GM21526 (cell line): Measurements from ENCODE around the gene CHD9.

Experiments
- ATAC-seq: cut with Tn5 transposase; IDR thresholded peaks from one replicate; pipeline ENCODE4 v1.9.1; 2021; ENCODE audit warnings: moderate library complexity; ENCODE audit not compliant: unreplicated experiment, low FRiP score

CHD9 gene

DNA sequence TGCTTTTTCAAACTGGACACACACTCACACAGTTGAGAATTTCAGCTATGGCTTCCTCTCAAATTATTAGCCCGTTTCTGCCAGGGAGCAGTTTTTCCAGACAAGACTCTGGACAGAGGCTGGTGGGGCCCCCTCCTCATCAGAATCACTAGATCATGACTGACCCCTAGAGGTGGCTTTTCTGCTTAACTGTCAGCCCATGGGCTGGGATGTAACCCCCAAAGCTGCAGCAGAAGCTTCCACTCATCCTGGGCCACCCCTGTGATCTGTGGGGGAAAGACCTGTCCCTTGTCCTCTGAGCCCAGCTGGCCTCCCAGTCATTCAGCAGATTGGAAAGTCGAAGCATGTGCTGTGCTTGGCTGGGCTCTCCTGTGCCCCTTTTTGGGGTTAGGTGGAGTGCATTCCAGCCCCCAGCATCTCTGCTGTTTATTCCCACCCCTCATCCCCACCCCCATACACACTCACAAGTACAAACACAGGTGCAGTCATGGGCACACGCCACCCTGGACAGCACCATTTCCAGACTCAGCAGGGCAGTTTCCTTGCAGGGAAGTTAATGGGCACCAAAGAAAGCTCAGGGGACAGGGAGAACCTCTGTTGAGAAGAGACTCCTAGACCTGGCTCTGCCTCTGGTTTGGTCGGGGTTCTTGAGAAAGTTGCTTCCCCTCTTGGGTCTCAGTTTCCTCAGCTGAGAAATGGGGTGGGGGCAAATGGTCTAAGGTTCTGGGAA, 301.9 kb downstream of the CHD9 start:
- no peak for ATAC-seq

DNA sequence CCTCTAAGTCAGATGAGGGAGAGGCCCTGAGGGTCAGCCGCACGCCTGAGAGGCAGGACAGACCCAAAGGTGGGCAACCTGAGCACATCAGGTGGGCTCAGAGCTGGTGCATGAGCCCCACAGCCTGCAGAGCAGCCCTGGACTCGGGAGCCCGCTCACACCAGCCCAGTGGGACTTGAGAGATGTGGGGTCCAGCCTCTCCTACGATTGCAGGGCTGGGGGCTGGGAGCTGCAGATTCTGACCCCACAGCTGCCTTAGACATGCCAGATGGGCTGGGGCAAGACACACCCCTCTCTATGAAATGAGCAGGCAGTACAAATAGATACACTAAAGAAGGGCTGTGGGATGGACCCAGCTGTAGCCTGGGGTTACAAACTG, 302.4 kb downstream of the CHD9 start:
- no peak for ATAC-seq

DNA sequence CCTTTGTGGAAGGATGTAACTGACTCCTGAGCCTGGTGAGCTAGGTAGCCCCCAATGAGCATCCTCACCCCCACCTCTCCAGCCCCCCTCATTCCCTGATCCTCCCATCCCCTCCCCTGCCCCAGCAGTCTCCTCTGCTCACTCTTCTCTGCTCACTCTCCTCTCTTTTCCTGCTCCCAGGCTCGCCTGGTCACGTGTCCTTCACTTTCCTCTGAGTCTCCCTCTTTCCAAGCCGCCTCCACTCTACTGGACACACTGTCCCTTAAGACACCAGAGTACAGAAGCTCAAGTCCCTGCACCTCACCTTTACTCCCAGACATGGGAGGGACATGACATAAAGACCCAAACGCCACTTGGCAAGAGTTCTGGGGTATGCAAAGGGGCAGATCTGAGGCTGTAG, 303.2 kb downstream of the CHD9 start:
- ATAC-seq: no peak

DNA sequence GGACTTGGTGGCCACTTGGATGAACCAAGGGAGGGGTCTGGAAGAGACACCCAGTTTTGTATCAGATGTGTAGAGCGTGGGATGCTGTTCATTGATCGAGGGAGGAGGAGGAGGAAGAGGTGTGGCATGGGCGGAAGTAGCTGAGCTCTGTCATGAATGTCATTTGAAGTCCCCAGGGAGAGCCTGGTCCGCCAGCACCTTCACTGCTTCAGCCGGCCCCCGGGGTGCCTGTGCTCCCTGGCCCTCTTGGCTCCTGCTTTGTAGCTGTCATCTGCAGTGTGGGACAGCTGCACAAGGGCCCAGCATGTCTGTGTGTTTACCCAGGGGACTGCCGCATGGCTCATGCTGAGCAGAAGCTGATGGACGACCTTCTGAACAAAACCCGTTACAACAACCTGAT, 304.1 kb downstream of the CHD9 start:
- ATAC-seq: no peak

DNA sequence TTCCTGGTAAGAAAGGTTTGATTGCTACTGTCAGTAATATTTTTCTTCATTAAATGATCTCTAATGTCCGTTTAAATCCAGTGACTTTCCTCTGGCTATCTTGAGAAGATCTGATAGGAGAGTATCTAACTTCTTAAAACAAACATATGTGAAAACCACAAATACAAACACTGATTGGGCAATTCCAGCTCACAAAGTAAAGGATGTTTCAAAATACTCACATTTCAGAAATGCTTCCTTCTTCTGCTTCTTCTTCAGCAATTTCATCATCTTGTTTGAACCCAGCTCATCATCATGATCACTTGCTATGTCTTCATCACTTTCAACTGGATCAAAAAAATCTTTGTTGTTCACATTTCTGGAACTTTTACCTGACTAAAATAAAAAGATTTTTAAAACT, 315.1 kb downstream of the CHD9 start:
- ATAC-seq: no peak

DNA sequence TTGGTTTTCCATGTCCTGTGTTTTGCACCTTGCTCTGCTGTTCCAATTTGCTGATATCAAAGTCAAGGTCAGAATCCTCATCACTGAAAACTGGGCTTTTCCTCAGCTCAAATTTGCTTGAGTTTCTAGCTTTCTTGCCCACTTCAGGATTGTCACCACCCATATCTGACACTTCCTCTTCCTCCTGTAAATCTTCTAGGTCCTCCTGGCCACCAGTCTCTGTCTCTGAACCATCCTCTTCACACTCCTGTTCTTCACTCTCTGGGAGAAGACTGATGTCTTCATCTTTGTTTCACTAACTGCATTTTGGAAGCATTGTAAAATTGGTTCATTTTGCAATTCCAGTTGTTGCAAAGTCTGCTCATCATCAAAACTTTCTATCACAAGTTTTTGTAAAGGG, 316.0 kb downstream of the CHD9 start:
- ATAC-seq: no peak

DNA sequence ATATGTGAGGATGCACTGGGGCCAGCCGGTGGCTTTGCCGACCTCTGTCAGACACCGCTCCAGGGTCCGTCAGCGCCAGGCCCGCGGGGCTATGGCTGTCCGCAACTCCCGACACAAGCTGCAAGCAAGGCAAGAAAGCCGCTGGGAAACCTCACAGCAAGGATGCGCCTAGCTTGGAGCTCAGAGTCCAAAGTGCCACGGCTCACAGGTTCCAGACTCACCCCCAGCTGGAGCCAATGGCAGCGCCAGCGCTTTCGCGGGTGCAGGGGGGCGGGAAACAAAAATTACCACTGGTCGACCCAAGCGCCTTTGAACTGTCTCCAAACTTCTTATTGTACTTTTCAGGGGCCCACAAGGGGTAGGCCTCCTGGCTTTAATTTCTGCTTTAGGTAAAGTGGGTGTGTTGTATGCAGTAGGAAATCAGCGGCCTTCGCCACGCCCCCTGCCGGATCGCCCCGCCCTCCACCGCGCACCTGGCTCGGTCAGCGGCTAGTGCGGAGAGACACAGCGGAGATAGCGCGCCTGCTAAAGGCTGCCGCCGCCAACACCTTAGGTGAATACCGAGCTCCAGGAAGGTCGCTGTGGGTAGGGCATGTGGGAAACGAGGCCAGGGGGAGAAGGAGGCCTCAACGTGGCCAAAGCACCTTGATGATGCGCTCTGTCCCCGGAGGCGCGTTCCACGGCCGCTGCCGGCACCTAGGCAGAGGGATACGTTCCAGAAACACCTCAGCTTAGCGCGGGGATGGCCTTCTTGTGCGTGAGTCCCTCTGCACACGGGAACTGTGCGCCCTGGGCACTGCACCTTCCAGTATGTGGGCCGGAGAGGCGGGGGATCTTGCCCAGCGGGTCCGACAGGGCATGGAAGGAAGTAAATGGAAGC, 318.4 kb downstream of the CHD9 start:
- peak; percentile 71 for ATAC-seq

DNA sequence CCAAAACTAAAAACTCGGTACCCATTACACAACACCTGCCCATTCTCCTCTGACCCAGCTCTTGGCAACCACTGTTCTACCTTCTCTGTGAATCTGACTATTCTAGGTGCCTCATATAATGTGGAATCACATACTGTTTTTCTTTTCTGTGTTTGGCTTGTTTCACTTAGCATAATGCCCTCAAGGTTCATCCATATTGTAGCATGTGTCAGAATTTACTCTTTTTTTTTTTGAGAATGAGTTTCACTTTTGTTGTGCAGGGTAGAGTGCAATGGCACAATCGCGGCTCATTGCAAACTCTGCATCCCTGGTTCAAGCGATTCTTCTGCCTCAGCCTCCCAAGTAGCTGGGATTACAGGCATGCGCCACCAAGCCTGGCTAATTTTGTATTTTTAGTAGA, 320.0 kb downstream of the CHD9 start:
- ATAC-seq: no peak

DNA sequence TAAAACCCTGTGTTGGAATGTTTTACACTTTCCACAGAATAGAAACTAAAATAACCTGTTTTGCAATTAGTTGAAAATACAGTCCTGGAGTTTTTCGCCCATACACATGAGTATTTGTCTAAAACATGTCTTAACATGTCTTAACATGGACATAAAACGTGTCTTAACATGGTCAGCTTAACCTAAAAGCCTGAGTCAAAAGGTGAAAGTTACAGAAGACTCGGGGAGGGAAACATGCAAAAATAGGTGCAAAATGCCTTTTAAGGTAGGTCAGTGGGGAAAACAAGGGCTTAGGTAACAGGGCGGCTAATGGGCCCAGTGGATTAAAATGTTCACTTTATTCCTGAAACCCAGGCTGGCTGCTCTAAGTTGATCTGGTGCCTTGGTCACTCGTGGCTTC, 323.3 kb downstream of the CHD9 start:
- no peak for ATAC-seq
